Activated CD4-positive, CD25-positive, alpha-beta regulatory T cell treated with anti-CD3 and anti-CD28 coated beads, Interleukin-2, amount 50 U/mL, for 72 hours (primary cell): ENCODE measurements around the gene COMMD9.

Experiments used
- DNase-seq: peaks from one replicate; pipeline ENCODE4 v3.0.0; 2021

COMMD9 gene

DNA sequence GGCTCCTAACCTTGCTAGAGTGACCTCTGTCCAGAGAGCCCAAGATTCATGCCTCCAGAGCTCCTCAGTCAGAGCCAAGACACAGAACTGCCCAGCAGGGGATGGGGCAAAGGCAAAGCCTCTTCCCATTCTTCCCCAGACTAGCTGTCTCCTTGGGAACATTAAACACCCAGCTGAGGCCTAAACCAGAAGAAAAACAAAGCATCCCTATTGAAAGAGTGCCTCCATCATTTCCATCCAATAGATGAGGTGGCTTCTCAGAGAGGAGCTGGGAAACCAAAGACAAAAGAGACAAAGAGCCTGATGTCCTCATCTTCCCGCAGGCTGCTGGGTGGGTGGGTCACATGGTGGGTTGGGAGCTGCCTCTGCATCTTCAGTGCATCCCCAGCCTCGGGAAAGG is 37.4 kb downstream of the COMMD9 start:
- no peak for DNase-seq

GRCh38 chr11:36249246-36249645 is 40.0 kb downstream of the COMMD9 start:
- DNase-seq, result no peak

GRCh38 chr11:36248436-36248835 is 40.8 kb downstream of the COMMD9 start:
- no peak for DNase-seq

- DNase-seq, result no peak
These were observed 41.7 kb downstream of the COMMD9 start for GRCh38 chr11:36247493-36247892.

DNA sequence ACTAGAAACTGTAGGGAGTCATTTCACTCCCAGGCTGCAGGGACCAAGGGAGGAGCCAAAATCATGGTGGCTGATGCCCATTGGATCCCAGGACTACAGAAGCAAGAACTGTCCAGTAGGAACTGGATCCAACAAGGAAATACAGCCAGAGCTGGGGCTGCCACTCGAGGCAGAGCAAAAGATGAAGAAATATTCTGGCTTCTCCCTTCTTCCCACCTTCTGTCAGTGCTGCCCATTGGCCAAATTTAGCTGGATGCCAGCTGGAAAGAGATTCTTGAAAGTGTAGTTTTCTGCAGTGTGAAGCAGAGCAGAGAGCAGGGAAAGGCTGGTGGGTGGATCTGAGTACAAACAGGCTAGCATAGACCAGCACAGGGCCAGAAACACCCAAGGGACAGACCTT is 45.6 kb downstream of the COMMD9 start:
- DNase-seq, result no peak

GRCh38 chr11:36241497-36241896 is 47.7 kb downstream of the COMMD9 start:
- no peak for DNase-seq

DNA sequence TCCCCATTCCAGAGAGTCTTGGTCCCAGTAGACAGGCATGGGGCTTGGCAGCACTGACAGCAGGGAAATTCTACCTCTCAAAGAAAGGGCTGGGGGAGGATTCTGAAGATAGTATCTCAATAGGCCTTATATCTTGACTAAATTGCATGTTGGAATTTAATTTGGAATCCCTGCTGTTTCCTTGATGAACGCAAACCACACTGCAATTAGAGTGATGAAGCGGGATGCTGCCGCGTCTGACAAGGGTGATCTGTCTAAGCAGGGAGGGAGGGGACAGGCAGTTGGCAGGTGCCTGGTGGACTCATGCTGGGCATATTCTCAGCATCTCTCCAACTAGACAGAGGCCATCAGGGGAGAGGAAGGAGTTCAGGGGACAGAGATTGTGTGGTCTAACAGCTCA is 48.4 kb downstream of the COMMD9 start:
- no peak for DNase-seq

GRCh38 chr11:36240173-36240572 is 49.1 kb downstream of the COMMD9 start:
- no peak for DNase-seq

DNA sequence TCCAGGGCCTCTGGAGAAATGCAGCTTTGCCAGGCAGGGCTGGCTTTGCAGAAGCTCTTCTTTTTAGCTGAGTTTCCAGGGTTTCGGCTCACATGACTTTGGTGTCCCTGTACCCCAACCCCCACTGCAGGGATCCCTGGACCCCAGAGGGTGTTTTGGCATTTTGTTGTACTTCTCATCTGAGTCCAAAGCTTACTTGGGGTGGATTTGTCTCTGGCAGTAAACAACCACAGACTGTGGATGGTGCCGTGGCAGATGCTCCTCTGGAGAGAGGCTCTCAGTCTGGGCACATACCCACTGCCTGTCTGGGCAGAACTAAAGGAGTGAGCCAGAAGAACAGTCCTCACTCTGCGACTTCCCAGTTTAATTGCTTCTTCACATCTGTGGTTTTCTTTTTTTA is 49.6 kb downstream of the COMMD9 start:
- DNase-seq, result no peak

DNA sequence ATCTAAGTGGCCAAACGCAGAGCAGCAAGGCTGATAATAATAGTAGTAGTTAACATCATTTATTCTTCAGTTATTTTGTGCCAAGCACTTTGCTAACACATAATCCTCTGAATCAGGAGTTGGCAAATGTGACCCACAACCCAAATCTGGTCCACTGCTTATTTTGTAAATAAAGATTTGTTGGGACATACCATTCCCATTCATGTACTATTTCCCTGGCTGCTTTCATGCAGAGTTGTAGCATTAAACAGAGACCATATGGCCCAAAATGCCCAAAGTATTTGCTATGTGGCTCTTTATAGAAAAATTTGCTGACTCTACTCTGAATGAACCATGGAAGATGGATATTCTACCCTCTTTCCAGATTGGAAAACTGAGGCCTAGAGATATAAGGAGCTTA is 50.3 kb downstream of the COMMD9 start:
- DNase-seq, result no peak

DNA sequence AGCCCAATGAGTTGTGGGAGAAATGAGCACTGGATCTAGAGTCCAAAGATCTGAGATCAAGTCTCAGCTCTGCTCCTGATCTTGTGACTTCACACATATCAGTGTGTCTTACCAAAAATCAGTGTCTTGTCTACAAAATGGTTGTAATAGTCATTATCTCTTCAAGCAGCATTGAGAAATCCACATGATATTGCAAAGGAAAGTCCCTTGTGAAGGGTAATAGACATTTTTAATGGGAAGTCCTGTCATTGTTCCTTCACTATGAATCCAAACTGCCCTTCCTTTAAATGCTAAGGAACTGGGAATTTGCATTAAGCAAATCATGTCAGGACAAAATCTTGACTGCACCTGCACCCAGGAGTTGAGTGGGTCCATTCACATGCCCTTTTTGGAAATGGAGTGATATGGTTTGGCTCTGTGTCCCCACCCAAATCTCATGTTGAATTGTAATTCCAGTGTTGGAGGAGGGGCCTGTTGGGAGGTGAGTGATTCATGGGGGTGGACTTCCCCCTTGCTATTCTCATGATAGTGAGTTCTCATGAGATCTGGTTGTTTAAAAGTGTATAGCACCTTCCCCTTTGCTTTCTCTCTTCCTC is 51.1 kb downstream of the COMMD9 start:
- no peak for DNase-seq

DNA sequence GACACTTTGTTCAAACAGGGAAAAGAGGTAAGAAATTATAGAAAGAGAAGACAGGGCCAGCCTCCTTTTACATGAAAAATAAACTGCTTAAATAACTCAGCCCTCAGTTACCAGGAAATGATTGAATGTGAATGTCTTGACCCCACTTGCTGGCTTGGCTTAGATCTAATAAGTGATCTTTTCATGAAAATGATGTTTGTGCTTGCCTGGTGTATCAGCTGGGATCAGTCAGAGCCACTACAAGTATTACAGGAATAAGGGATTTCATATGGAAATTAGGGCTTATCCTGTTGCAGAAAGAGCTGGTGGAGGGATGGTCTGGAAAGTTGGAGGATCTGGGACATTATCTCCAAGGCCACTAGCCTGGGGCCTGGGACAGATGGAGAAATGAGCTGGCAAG is 51.8 kb downstream of the COMMD9 start:
- DNase-seq, result no peak

GRCh38 chr11:36235750-36236149 is 53.5 kb downstream of the COMMD9 start:
- no peak for DNase-seq

- DNase-seq, result no peak
These were observed 54.4 kb downstream of the COMMD9 start for GRCh38 chr11:36234825-36235224.

- DNase-seq, result no peak
These were observed 56.0 kb downstream of the COMMD9 start for GRCh38 chr11:36233204-36233603.

DNA sequence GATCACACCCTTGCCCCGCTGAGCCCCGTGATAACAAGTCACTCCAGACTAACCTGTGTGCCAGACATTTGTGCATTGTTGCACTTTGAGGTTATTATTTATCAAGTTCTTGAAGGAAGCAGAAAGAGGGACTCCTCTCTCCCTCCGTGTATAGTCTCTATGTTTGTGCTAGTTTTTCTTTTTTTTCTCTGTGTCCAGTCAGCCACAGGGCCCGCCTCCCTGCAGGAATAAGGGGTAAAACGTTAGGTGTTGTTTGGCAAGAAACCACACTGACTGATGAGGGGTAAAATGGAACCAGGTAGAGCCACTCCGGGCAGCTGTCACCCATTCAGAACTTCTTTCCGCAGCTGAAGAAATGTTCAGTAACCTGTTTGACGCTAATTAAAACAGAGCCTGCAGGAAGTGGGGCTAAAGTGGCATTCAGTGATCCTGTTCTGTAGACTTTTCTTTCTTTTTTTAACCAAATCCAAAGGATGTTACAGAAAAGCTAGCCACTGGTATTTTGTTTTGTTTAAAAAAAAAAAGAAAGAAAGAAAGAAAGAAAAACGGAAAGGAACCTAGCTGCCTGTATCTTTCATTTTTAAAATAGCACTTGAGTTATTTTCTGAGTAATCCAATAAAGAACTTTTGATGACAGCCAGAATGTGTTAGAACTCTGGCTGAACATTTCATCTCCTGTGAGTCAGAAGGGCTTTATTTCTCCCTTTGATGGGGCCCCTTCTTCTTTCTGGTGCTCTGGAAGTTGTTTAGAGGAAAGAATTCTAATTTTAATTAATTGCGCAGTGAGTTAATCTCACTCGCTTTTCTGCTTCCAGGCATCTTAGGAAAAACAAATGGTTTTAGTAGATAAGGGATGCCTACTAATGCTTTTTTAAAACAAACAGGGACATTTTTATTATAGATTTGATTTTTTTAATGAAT is 58.2 kb downstream of the COMMD9 start:
- no peak for DNase-seq

DNA sequence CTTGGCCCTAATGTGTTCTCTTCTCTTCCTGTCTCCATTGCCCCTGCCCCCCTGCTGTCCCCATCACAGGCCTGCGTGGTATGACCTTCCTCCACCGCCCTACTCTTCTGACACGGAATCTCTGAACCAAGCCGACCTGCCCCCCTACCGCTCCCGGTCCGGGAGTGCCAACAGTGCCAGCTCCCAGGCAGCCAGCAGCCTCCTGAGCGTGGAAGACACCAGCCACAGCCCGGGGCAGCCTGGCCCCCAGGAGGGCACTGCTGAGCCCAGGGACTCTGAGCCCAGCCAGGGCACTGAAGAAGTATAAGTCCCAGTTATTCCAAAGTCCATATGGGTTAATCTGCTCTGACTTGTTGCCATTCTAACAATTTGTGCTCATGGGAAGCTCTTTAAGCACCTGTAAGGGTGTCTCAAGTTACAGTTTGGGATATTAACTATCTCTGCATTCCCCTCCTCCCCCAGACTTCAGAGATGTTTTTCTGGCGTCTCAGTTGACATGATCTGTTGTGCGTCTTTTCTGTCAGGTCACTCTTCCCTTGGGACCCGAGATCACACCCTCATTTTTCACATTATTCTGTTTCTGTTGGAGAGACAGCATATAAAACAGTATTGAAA is 60.0 kb downstream of the COMMD9 start:
- DNase-seq, result no peak

DNA sequence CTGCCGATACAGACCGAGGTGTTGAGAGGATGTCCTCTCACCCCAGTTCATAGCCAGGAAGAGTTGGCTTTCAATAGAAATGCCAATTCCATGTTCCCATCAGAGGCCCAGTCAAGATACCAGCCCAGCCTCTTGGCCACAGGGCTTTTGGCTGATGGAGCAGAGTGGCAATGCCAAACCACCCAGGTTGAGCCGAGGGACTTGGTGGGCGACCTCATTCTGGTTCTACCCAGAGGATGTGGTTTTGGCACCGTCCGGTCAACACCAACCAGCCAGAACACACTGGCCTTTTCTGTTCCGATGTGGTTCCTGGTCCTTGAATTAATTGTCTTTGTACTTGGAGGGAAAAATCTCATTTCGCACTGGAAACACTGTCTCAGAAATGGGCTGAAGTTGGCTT is 60.5 kb downstream of the COMMD9 start:
- no peak for DNase-seq

- no peak for DNase-seq
These were observed 62.2 kb downstream of the COMMD9 start for GRCh38 chr11:36227044-36227443.

- no peak for DNase-seq
These were observed 64.9 kb downstream of the COMMD9 start for GRCh38 chr11:36224209-36224882.

DNA sequence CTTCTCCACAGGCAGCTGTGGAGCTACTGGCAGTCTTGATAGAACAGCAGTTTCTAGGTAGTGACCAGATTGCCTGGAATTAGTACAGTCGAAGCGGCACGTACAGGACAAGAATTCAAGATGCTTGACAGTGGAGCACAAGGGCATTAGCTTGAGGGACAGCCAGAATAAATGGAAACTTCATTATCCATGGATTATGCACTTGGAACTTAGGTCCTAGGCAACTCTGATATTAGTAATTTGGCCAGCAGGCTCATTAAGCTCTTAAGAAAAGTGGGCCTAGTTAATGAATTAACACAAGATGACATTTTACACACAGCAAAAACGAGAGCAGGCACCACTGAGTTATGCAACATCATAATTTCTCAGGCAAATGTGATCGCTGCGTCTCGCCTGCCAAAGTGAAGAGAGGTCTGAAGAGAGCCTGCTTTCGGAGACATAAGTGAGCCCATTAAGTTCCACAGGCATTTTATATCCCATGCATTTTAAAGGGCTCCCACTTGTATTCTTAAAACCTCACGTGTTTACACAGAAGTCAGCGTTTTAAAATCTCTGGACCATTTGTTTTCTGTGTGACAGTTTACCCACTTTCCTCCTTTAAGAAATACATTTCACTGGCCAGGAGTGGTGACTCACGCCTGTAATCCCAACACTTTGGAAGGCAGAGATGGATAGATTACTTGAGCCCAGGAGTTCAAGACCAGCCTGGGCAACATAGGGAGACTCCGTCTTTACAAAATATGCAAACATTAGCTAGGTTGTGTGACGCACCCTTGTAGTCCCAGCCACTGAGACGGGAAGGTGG is 66.2 kb downstream of the COMMD9 start:
- DNase-seq, result no peak
